K562 (cell line): ENCODE data around the gene BICD1. TPM values are rescaled to one million over a fixed set of nuclear protein-coding genes. Genes with fewer than 3 reads are reported as not detected.

Source experiments
- BACH1 ChIP-seq: fragments of 200-800 bp; sonication (Bioruptor generic); IDR thresholded peaks from 2 replicates; pipeline ENCODE4 v1.6.1; 2016; ENCODE audit warnings: missing genetic modification characterization, missing compliant biosample characterization
- BCOR ChIP-seq: fragments of 450-650 bp; IDR thresholded peaks from 2 replicates; pipeline ENCODE4 v1.6.1; 2016
- CEBPB ChIP-seq: fragments of 450-650 bp; IDR thresholded peaks from 2 replicates; pipeline ENCODE4 v1.6.1; 2016; ENCODE audit warnings: missing genetic modification characterization, missing compliant biosample characterization
- CHD4 ChIP-seq: fragments of 200-600 bp; sonication (generic); IDR thresholded peaks from 3 replicates; pipeline ENCODE4 v1.6.1; 2012; ENCODE audit warnings: low read depth, mild to moderate bottlenecking, mixed read lengths, low read length, inconsistent platforms; ENCODE audit not compliant: insufficient read depth, insufficient replicate concordance, poor library complexity, severe bottlenecking
- ERF ChIP-seq: fragments of 450-650 bp; formaldehyde crosslinking; IDR thresholded peaks from 2 replicates; pipeline ENCODE4 v1.4.0; 2020; ENCODE audit warnings: mild to moderate bottlenecking, mixed read lengths
- ETS2 ChIP-seq: IDR thresholded peaks from 2 replicates; pipeline ENCODE4 v1.6.1; 2016; ENCODE audit warnings: borderline replicate concordance, missing genetic modification characterization, mild to moderate bottlenecking, moderate library complexity, missing compliant biosample characterization; ENCODE audit not compliant: poor library complexity, severe bottlenecking
- HNRNPL ChIP-seq: fragments of 200-400 bp; formaldehyde crosslinking; IDR thresholded peaks from 2 replicates; pipeline ENCODE4 v1.6.1; 2017; ENCODE audit warnings: low read depth, mild to moderate bottlenecking, low read length
- JUND ChIP-seq, 2 experiments: IDR thresholded peaks; 2 replicates in 1 of 2; 3 replicates in 1 of 2; pipeline ENCODE4 v1.6.1; 2011; ENCODE audit warnings: borderline replicate concordance in 2 of 2, low read depth in 2 of 2, low read length in 2 of 2, improper control_type of control experiment in 1 of 2, missing biosample characterization in 1 of 2, missing genetic modification characterization in 1 of 2, missing genetic modification reagents in 1 of 2
- KAT2B ChIP-seq: IDR thresholded peaks from one replicate; pipeline ENCODE4 v1.6.1; 2012; ENCODE audit warnings: low read depth, mild to moderate bottlenecking, control low read depth, inconsistent platforms, low read length, moderate library complexity
- KDM2B ChIP-seq: fragments of 250-450 bp; sonication (Bioruptor Pico); IDR thresholded peaks from 2 replicates; pipeline ENCODE4 v1.8.0; 2021; ENCODE audit warnings: mild to moderate bottlenecking, moderate library complexity
- MCM2 ChIP-seq: fragments of 450-650 bp; IDR thresholded peaks from 2 replicates; pipeline ENCODE4 v1.6.1; 2017; ENCODE audit warnings: low read depth, mild to moderate bottlenecking
- NFATC3 ChIP-seq: fragments of 450-650 bp; IDR thresholded peaks from 2 replicates; pipeline ENCODE4 v1.6.1; 2017; ENCODE audit warnings: mild to moderate bottlenecking
- NFIC ChIP-seq: fragments of 450-650 bp; IDR thresholded peaks from 2 replicates; pipeline ENCODE4 v1.6.1; 2017; ENCODE audit warnings: mild to moderate bottlenecking, inconsistent platforms
- PCBP2 ChIP-seq: fragments of 200-400 bp; formaldehyde crosslinking; IDR thresholded peaks from 2 replicates; pipeline ENCODE4 v1.6.1; 2018; ENCODE audit warnings: low read length, low read depth, mild to moderate bottlenecking, moderate library complexity; ENCODE audit not compliant: poor library complexity, severe bottlenecking
- RBM39 ChIP-seq: fragments of 200-400 bp; formaldehyde crosslinking; optimal IDR thresholded peaks from 2 replicates; pipeline ENCODE3; 2018; ENCODE audit warnings: low read depth, low read length
- TCF7L2 ChIP-seq: fragments of 150-350 bp; IDR thresholded peaks from 2 replicates; pipeline ENCODE4 v1.6.1; 2016; ENCODE audit warnings: low read depth, mild to moderate bottlenecking, low read length, moderate library complexity
- YBX1 ChIP-seq: fragments of 450-650 bp; IDR thresholded peaks from 2 replicates; pipeline ENCODE4 v1.7.1; 2016; ENCODE audit warnings: mild to moderate bottlenecking
- ZNF23 ChIP-seq: fragments of 250-450 bp; sonication (Bioruptor Pico); IDR thresholded peaks from 2 replicates; pipeline ENCODE4 v1.4.0; 2020; ENCODE audit warnings: mild to moderate bottlenecking
- ZNF274 ChIP-seq: IDR thresholded peaks from 2 replicates; pipeline ENCODE4 v1.6.1; 2011; ENCODE audit warnings: low read depth, mild to moderate bottlenecking, low read length, moderate library complexity, borderline replicate concordance
- ZNF347 ChIP-seq: fragments of 450-650 bp; formaldehyde crosslinking; IDR thresholded peaks from 2 replicates; pipeline ENCODE4 v1.4.0; 2020; ENCODE audit warnings: low read depth, mild to moderate bottlenecking, moderate library complexity
- ZNF75A ChIP-seq: fragments of 450-650 bp; formaldehyde crosslinking; IDR thresholded peaks from 2 replicates; pipeline ENCODE4 v1.4.0; 2020; ENCODE audit warnings: mild to moderate bottlenecking
- polyA plus RNA-seq, 8 experiments: library from polyadenylated mRNA; depleted of rRNA in 4 of 8; stranded (reverse) in 5 of 8; unstranded in 3 of 8; fragments of >200 nt; fragmentation: Nextera tagmentation in 2 of 8; fragmentation: Illumina TruSeq in 1 of 8; extraction: Ambion mirVana in 2 of 8; extraction: Trizol in 1 of 8; gene quantifications; 2 replicates each; pipeline versions ENCODE4 v1.2.1 to v1.2.3, GENCODE V29; 2011 to 2014; ENCODE audit warnings: inconsistent platforms in 1 of 8, missing spikeins in 1 of 8
- total RNA-seq, 7 experiments: library from RNA; depleted of rRNA in 6 of 7; stranded (reverse); fragments of >200 nt in 6 of 7; fragmentation: Illumina TruSeq in 2 of 7; extraction: Trizol in 2 of 7; gene quantifications; 2 replicates each; pipeline versions ENCODE4 v1.2.1 to v1.2.3, GENCODE V29; 2011 to 2021; ENCODE audit warnings: low replicate concordance in 1 of 7
- TF ChIP-seq, protein P1 (sequence below): fragments of 250-450 bp; sonication (Bioruptor Pico); IDR thresholded peaks from 2 replicates; pipeline ENCODE4 v1.8.0; 2021; ENCODE audit warnings: borderline replicate concordance, mild to moderate bottlenecking, moderate library complexity; ENCODE audit not compliant: poor library complexity, severe bottlenecking
- TF ChIP-seq, protein P2 (sequence below): conservative IDR thresholded peaks from 2 replicates; pipeline ENCODE4 v1.6.1; 2011; ENCODE audit warnings: low read depth, mild to moderate bottlenecking, low read length; ENCODE audit not compliant: control insufficient read depth
- TF ChIP-seq, protein P3 (sequence below): fragments of 450-650 bp; IDR thresholded peaks from 2 replicates; pipeline ENCODE4 v1.6.1; 2017; ENCODE audit warnings: antibody characterized with exemption
- TF ChIP-seq, protein P4 (sequence below), 2 experiments: fragments of 450-650 bp in 1 of 2; sonication (generic) in 1 of 2; formaldehyde crosslinking; conservative IDR thresholded peaks; 2 replicates each; pipeline versions ENCODE4 v1.4.0 to v1.8.1; 2020 to 2022; ENCODE audit warnings: mild to moderate bottlenecking in 1 of 2, missing genetic modification reagents in 1 of 2

Gene BICD1
- total and polyA plus RNA-seq, 9 of the 15 experiments (the other 6 are each of a cell fraction or from before 2014, with no cell fraction given) = 3.5 to 21.1 (median 12.5) TPM

DNA sequence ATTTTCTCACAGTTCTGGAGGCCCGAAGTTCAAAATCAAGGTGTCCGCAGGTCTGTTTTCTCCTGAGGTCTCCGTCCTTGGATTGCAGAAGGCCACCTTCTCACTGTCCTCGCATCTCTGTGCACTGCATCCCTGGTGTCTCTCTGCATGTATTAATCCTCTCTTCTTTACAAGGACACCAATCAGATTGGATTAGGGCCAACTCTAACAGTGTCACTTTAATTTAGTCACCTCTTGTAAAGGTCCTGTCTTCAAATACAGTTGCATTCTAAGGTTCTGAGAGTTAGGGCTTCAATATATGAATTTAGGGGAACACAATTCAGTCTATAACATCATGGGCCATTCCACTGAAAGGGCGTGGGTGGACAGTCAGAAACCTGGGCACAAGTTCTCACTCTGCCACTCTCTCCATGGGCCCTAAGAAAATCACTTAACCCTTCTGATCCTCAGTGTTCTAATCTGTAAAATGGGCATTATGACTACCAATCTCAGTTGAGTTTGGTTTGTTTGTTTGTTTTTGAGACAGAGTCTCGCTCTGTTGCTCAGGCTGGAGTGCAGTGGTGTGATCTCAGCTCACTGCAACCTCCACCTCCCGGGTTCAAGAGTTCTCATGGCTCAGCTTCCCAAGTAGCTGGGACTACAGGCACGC lies 251.1 kb downstream of the BICD1 start (continued):
- TF ChIP-seq, protein P1, sequence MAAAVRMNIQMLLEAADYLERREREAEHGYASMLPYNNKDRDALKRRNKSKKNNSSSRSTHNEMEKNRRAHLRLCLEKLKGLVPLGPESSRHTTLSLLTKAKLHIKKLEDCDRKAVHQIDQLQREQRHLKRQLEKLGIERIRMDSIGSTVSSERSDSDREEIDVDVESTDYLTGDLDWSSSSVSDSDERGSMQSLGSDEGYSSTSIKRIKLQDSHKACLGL (CRISPR knock-in tag) = no peak
- TF ChIP-seq NFATC3 (no peak), ZNF274 (no peak), RBM39 (no peak), CHD4 (peak; percentile 19), TCF7L2 (no peak), ZNF75A (no peak), KAT2B (no peak), ERF (no peak), NFIC (peak; percentile 51), YBX1 (no peak), PCBP2 (no peak), ZNF347 (CRISPR knock-in tag) (no peak), JUND (IDR thresholded peaks at IDR 0.05; ENCODE audit: borderline replicate concordance, low read depth, low read length) (no peak), JUND (tag; IDR thresholded peaks at IDR 0.05; ENCODE audit: borderline replicate concordance, low read depth, low read length) (no peak), CEBPB (tag) (no peak), MCM2 (no peak), HNRNPL (no peak), BACH1 (tag) (no peak), KDM2B (CRISPR knock-in tag) (no peak), BCOR (0 out of 2 replicates have a peak, but pooled peaks have one; percentile 37), ETS2 (tag) (no peak), ZNF23 (CRISPR knock-in tag) (no peak)
- TF ChIP-seq, protein P2, sequence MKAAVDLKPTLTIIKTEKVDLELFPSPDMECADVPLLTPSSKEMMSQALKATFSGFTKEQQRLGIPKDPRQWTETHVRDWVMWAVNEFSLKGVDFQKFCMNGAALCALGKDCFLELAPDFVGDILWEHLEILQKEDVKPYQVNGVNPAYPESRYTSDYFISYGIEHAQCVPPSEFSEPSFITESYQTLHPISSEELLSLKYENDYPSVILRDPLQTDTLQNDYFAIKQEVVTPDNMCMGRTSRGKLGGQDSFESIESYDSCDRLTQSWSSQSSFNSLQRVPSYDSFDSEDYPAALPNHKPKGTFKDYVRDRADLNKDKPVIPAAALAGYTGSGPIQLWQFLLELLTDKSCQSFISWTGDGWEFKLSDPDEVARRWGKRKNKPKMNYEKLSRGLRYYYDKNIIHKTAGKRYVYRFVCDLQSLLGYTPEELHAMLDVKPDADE = no peak
- TF ChIP-seq, protein P3, sequence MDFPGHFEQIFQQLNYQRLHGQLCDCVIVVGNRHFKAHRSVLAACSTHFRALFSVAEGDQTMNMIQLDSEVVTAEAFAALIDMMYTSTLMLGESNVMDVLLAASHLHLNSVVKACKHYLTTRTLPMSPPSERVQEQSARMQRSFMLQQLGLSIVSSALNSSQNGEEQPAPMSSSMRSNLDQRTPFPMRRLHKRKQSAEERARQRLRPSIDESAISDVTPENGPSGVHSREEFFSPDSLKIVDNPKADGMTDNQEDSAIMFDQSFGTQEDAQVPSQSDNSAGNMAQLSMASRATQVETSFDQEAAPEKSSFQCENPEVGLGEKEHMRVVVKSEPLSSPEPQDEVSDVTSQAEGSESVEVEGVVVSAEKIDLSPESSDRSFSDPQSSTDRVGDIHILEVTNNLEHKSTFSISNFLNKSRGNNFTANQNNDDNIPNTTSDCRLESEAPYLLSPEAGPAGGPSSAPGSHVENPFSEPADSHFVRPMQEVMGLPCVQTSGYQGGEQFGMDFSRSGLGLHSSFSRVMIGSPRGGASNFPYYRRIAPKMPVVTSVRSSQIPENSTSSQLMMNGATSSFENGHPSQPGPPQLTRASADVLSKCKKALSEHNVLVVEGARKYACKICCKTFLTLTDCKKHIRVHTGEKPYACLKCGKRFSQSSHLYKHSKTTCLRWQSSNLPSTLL = no peak
- TF ChIP-seq, protein P4, sequence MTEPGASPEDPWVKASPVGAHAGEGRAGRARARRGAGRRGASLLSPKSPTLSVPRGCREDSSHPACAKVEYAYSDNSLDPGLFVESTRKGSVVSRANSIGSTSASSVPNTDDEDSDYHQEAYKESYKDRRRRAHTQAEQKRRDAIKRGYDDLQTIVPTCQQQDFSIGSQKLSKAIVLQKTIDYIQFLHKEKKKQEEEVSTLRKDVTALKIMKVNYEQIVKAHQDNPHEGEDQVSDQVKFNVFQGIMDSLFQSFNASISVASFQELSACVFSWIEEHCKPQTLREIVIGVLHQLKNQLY (CRISPR knock-in tag; conservative IDR thresholded peaks at IDR 0.05) = no peak
